CD14-positive monocyte (primary cell): ENCODE results near the gene DERL2. TPM values are rescaled to one million over a fixed set of nuclear protein-coding genes. Genes with fewer than 3 reads are reported as not detected.
"Not testable (repeated sequence)": the region's sequence is repeated elsewhere in the genome, so short reads cannot be mapped to it uniquely, and the experiment has no call there.

Source experiments
- DNase-seq, 3 donors: peaks; one replicate each; pipeline ENCODE4 v3.0.0-alpha.2; 2011 to 2022
- H2AFZ ChIP-seq: 2 replicates; pipeline ENCODE4 v1.6.0; 2012; ENCODE audit warnings: mild to moderate bottlenecking, low read depth, low read length, inconsistent platforms; ENCODE audit not compliant: insufficient read depth, poor library complexity, severe bottlenecking
- H3K27ac ChIP-seq, 2 donors: 1 replicate in 1 of 2; 2 replicates in 1 of 2; pipeline ENCODE4 v1.5.1; 2012 to 2013; ENCODE audit warnings: low read length in 2 of 2, control low read depth in 1 of 2, inconsistent platforms in 1 of 2, low read depth in 1 of 2, mild to moderate bottlenecking in 1 of 2
- H3K27me3 ChIP-seq, 2 donors: one replicate each; pipeline versions ENCODE4 v1.6.0 to v1.6.1; 2011 to 2013; ENCODE audit warnings: low read length in 2 of 2; ENCODE audit not compliant: control insufficient read depth in 2 of 2, insufficient read depth in 2 of 2
- H3K36me3 ChIP-seq, 2 donors: replicated peaks in 1 of 2; 1 replicate in 1 of 2; 2 replicates in 1 of 2; pipeline versions ENCODE4 v1.5.1 to v1.6.1; 2012 to 2013; ENCODE audit warnings: low read length in 2 of 2, control low read depth in 1 of 2, inconsistent platforms in 1 of 2, mild to moderate bottlenecking in 1 of 2; ENCODE audit not compliant: insufficient read depth in 2 of 2, control insufficient read depth in 1 of 2
- H3K4me1 ChIP-seq, 2 donors: 1 replicate in 1 of 2; 2 replicates in 1 of 2; pipeline versions ENCODE4 v1.5.1 to v1.6.1; 2012 to 2013; ENCODE audit warnings: low read length in 2 of 2, control low read depth in 1 of 2, inconsistent platforms in 1 of 2, mild to moderate bottlenecking in 1 of 2, moderate library complexity in 1 of 2; ENCODE audit not compliant: insufficient read depth in 2 of 2, control insufficient read depth in 1 of 2
- H3K4me2 ChIP-seq: replicated peaks from 2 replicates; pipeline ENCODE3; 2012; ENCODE audit warnings: low read length, moderate library complexity, mild to moderate bottlenecking; ENCODE audit not compliant: poor library complexity, severe bottlenecking; ENCODE audit errors: extremely low read depth
- H3K4me3 ChIP-seq, 3 experiments: fragments of 200-600 bp in 1 of 3; sonication (generic) in 1 of 3; replicated peaks in 1 of 3; 1 replicate in 2 of 3; 2 replicates in 1 of 3; pipeline ENCODE4 v1.5.1; 2011 to 2013; ENCODE audit warnings: low read length in 3 of 3, mild to moderate bottlenecking in 3 of 3, control low read depth in 2 of 3, low read depth in 2 of 3, inconsistent platforms in 1 of 3, moderate library complexity in 1 of 3
- H3K79me2 ChIP-seq: 2 replicates; pipeline ENCODE4 v1.6.0; 2012; ENCODE audit warnings: mild to moderate bottlenecking, control low read depth, inconsistent platforms, low read length, moderate library complexity; ENCODE audit not compliant: insufficient read depth
- H3K9ac ChIP-seq: 2 replicates; pipeline ENCODE4 v1.6.0; 2017; ENCODE audit warnings: low read length, mild to moderate bottlenecking; ENCODE audit not compliant: insufficient read depth, poor library complexity, severe bottlenecking
- H3K9me3 ChIP-seq, 2 donors: replicated peaks in 1 of 2; 1 replicate in 1 of 2; 2 replicates in 1 of 2; pipeline versions ENCODE4 v1.5.1 to v1.6.1; 2012 to 2013; ENCODE audit warnings: low read length in 2 of 2, control low read depth in 1 of 2; ENCODE audit not compliant: control insufficient read depth in 1 of 2, insufficient read depth in 1 of 2
- H4K20me1 ChIP-seq: 2 replicates; pipeline ENCODE4 v1.6.0; 2012; ENCODE audit warnings: mild to moderate bottlenecking, low read length, control low read depth, moderate library complexity; ENCODE audit not compliant: insufficient read depth
- H3K27ac Mint-ChIP-seq, 7 donors: one replicate each; pipeline ENCODE4 v1.8.0; 2020; ENCODE audit warnings: mild to moderate bottlenecking in 7 of 7, mixed read lengths in 7 of 7, moderate library complexity in 6 of 7, inconsistent platforms in 2 of 7
- H3K27me3 Mint-ChIP-seq, 3 donors: one replicate each; pipeline ENCODE4 v1.8.0; 2021 to 2022; ENCODE audit warnings: low read depth in 3 of 3, mild to moderate bottlenecking in 3 of 3, mixed read lengths in 3 of 3, moderate library complexity in 3 of 3, inconsistent platforms in 1 of 3
- H3K36me3 Mint-ChIP-seq, 2 donors: one replicate each; pipeline ENCODE4 v1.8.0; 2020; ENCODE audit warnings: mixed read lengths in 2 of 2, inconsistent platforms in 1 of 2, mild to moderate bottlenecking in 1 of 2
- H3K4me1 Mint-ChIP-seq: one replicate; pipeline ENCODE4 v1.8.0; 2020; ENCODE audit warnings: mild to moderate bottlenecking, mixed read lengths
- H3K4me3 Mint-ChIP-seq, 2 donors: one replicate each; pipeline ENCODE4 v1.8.0; 2020; ENCODE audit warnings: mild to moderate bottlenecking in 2 of 2, mixed read lengths in 2 of 2, moderate library complexity in 1 of 2
- H3K9me3 Mint-ChIP-seq, 7 donors: one replicate each; pipeline ENCODE4 v1.8.0; 2020 to 2022; ENCODE audit warnings: mixed read lengths in 7 of 7, mild to moderate bottlenecking in 6 of 7, moderate library complexity in 6 of 7, inconsistent platforms in 2 of 7
- WGBS: methylation state at CpG from one replicate; pipeline ENCODE4 v1.1.5; 2013; ENCODE audit warnings: missing lambda C conversion rate; ENCODE audit not compliant: insufficient coverage; 5-methylcytosine and 5-hydroxymethylcytosine counted together
- intact Hi-C, 2 donors: fragments of 100-400 bp; cut with micrococcal nuclease; formaldehyde crosslinking; loops; one replicate each; pipeline versions ENCODE4 v1.15.0 to v1.15.1; 2023
- polyA plus RNA-seq, 3 donors: library from polyadenylated mRNA; depleted of rRNA in 1 of 3; unstranded in 2 of 3; stranded (reverse) in 1 of 3; fragments of 300-500 nt in 2 of 3; fragments of >200 nt in 1 of 3; fragmentation: Illumina TruSeq in 2 of 3; gene quantifications; 1 replicate in 2 of 3; 2 replicates in 1 of 3; pipeline ENCODE4 v1.2.3, GENCODE V29; 2012 to 2021
- TF ChIP-seq, protein P1 (sequence below): fragments of 200-600 bp; IDR thresholded peaks from one replicate; pipeline ENCODE4 v1.8.0; 2022; ENCODE audit warnings: antibody characterized with exemption, mild to moderate bottlenecking

DERL2 gene
- polyA plus RNA-seq, 3 donors, result 30.6 to 84.9 (median 81.6) TPM

- Histone ChIP-seq H4K20me1 (peaks cover 17% of the 10 kb centered on the region), H3K4me1 (peaks cover 18 to 22% of the 10 kb centered on the region in 2 donors), H3K9me3 (no peaks in the 10 kb centered on the region), H3K27me3 (no peaks in the 10 kb centered on the region), H3K79me2 (peaks cover 47% of the 10 kb centered on the region), H2AFZ (no peak overlapping the region), H3K4me3 (no peak overlapping the region), H3K36me3 (peaks cover 49 to 76% of the 10 kb centered on the region in 2 donors), H3K9ac (no peak overlapping the region), H3K27ac (no peak overlapping the region), H3K4me2 (no peak overlapping the region)
- Mint-ChIP-seq H3K4me1 (peaks cover 27% of the 10 kb centered on the region), H3K36me3 (peaks cover 59 to 73% of the 10 kb centered on the region in 2 donors), H3K4me3 (no peak overlapping the region), H3K27ac (no peak overlapping the region), H3K9me3 (peaks cover 0 to 1% (median 0%) of the 10 kb centered on the region in 7 donors), H3K27me3 (peaks cover 0 to 1% (median 0%) of the 10 kb centered on the region in 3 donors)
- no peak for DNase-seq
- 100% methylated on average over 2 of the region's 2 CpGs for WGBS
- intact Hi-C loops, result loop anchor here in 1 of 2 donors (10.0 kb wide), 1 partner anchor 50 kb away; the partner anchor contains the start of genes DERL2 and MIS12
- TF ChIP-seq, protein P1, sequence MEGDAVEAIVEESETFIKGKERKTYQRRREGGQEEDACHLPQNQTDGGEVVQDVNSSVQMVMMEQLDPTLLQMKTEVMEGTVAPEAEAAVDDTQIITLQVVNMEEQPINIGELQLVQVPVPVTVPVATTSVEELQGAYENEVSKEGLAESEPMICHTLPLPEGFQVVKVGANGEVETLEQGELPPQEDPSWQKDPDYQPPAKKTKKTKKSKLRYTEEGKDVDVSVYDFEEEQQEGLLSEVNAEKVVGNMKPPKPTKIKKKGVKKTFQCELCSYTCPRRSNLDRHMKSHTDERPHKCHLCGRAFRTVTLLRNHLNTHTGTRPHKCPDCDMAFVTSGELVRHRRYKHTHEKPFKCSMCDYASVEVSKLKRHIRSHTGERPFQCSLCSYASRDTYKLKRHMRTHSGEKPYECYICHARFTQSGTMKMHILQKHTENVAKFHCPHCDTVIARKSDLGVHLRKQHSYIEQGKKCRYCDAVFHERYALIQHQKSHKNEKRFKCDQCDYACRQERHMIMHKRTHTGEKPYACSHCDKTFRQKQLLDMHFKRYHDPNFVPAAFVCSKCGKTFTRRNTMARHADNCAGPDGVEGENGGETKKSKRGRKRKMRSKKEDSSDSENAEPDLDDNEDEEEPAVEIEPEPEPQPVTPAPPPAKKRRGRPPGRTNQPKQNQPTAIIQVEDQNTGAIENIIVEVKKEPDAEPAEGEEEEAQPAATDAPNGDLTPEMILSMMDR, result no peak
These were observed 51.0 kb downstream of the DERL2 start for GRCh38 chr17:5434984-5435383.

GRCh38 chr17:5431949-5432556 is 53.9 kb downstream of the DERL2 start:
- intact Hi-C loops, result loop anchor here in 1 of 2 donors (10.0 kb wide), 1 partner anchor 53 kb away; the partner anchor contains the start of genes DERL2 and MIS12
- Histone ChIP-seq H4K20me1 (peaks cover 13% of the 10 kb centered on the region), H3K4me3 (no peak overlapping the region), H3K27me3 (no peaks in the 10 kb centered on the region), H3K9me3 (no peaks in the 10 kb centered on the region), H3K79me2 (peaks cover 28% of the 10 kb centered on the region), H2AFZ (no peak overlapping the region), H3K36me3 (peaks cover 74 to 97% of the 10 kb centered on the region in 2 donors), H3K27ac (no peak overlapping the region), H3K4me2 (no peak overlapping the region), H3K4me1 (no peaks in the 10 kb centered on the region), H3K9ac (no peak overlapping the region)
- WGBS, result 100% methylated on average over 1 of the region's 3 CpGs
- Mint-ChIP-seq H3K27ac (no peak overlapping the region), H3K9me3 (peaks cover 0 to 1% (median 0%) of the 10 kb centered on the region in 7 donors), H3K27me3 (no peaks in the 10 kb centered on the region), H3K4me3 (no peak overlapping the region), H3K36me3 (peaks cover 79 to 90% of the 10 kb centered on the region in 2 donors), H3K4me1 (peaks cover 11% of the 10 kb centered on the region)
- DNase-seq, result no peak
- TF ChIP-seq, protein P1, result no peak

DNA sequence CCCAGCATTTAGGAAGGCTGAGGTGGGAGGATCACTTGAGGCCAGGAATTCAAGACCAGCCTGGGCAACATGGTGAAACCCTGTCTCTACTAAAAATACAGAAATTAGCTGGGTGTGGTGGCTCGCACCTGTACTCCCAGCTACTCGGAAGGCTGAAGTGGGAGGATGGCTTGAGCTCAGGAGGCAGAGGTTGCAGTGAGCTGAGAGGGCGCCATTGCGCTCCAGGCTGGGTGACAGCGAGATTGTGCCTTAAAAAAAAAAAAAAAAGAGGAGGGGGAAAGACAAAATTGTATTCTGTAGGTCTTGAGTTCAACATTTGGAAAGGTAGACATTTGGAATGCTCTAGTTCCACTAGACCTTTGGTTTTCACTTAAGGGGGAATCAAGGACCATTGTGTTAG is 54.7 kb downstream of the DERL2 start:
- intact Hi-C loops, result loop anchor here in 1 of 2 donors (10.0 kb wide), 1 partner anchor 54 kb away; the partner anchor contains the start of genes DERL2 and MIS12
- not testable (repeated sequence) for H3K27ac ChIP-seq, DNase-seq

More for the DNA sequence above, 54.7 kb downstream of the DERL2 start:
- H3K27me3 ChIP-seq, H3K4me2 ChIP-seq, H2AFZ ChIP-seq, H3K4me3 ChIP-seq, H3K9ac ChIP-seq, H3K9me3 Mint-ChIP-seq, H3K4me1 ChIP-seq, H3K9me3 ChIP-seq, H3K27me3 Mint-ChIP-seq, H3K4me3 Mint-ChIP-seq, H3K4me1 Mint-ChIP-seq: not testable (repeated sequence)
- peaks cover 13% of the 10 kb centered on the region for H4K20me1 ChIP-seq
- peaks cover 21% of the 10 kb centered on the region for H3K79me2 ChIP-seq
- peak overlapping the region in 2 of 7 donors; percentile 48 to 85 for H3K27ac Mint-ChIP-seq
- peaks cover 76 to 97% of the 10 kb centered on the region in 2 donors for H3K36me3 ChIP-seq
- no CpG with 5 or more reads among the region's 5 CpGs for WGBS
- peaks cover 80 to 90% of the 10 kb centered on the region in 2 donors for H3K36me3 Mint-ChIP-seq
